GM12878 (cell line): ENCODE results near the gene ANKRD36B. TPM values are rescaled to one million over a fixed set of nuclear protein-coding genes. Genes with fewer than 3 reads are reported as not detected.
A peak's percentile ranks its signal among the peaks of the same experiment; 100 is the strongest.
"Not testable (repeated sequence)": the region's sequence is repeated elsewhere in the genome, so short reads cannot be mapped to it uniquely, and the experiment has no call there.

Experiments
- ATAC-seq: fragments of 200-7000 bp; cut with Tn5 transposase; 3 replicates; pipeline ENCODE4 v1.9.1; 2020; ENCODE audit warnings: mild to moderate bottlenecking, moderate library complexity
- BruUV-seq: library from RNA; stranded (reverse); fragments of 400-500 nt; replicated peaks from 2 replicates; lab custom pipeline; 2021; lab: Mats Ljungman, UMichigan
- CTCF ChIA-PET: fragments of 300-600 bp; sonication (Branson Sonifier 250); formaldehyde crosslinking; extraction: SDS; loops from one replicate; lab custom pipeline; 2021; ENCODE audit warnings: inconsistent platforms; lab: Yijun Ruan, JAX
- POLR2A ChIA-PET: fragments of 350-600 bp; formaldehyde crosslinking; extraction: SDS; loops from one replicate; lab custom pipeline; 2021; ENCODE audit warnings: inconsistent platforms; lab: Charles Lee
- RAD21 ChIA-PET: fragments of 300-600 bp; sonication (Branson Sonifier 250); formaldehyde crosslinking; loops from one replicate; lab custom pipeline; 2023; ENCODE audit warnings: antibody characterized with exemption; ENCODE audit not compliant: unreplicated experiment; lab: Charles Lee
- SMC1A ChIA-PET: fragments of 300-600 bp; sonication (Branson Sonifier 250); formaldehyde crosslinking; loops from one replicate; lab custom pipeline; 2023; ENCODE audit not compliant: unreplicated experiment, uncharacterized antibody; lab: Charles Lee
- DNase-seq: peaks from one replicate; pipeline ENCODE4 v3.0.0-alpha.2; 2011; ENCODE audit warnings: low read depth, low spot score
- FAIRE-seq: peaks from 3 replicates; lab custom pipeline; 2011; peaks lifted over from hg19 to GRCh38; lab: Jason Lieb, UNC
- H2AFZ ChIP-seq: 2 replicates; pipeline ENCODE4 v1.6.0; 2011; ENCODE audit warnings: low read depth, low read length, control low read depth; ENCODE audit not compliant: control insufficient read depth
- H3K27ac ChIP-seq: 2 replicates; pipeline ENCODE4 v1.5.1; 2011; ENCODE audit warnings: control low read depth; ENCODE audit not compliant: control insufficient read depth, insufficient read depth
- H3K27me3 ChIP-seq, 2 experiments: replicated peaks in 1 of 2; 2 replicates each; pipeline versions ENCODE4 v1.6.0 to v1.6.1; 2011; ENCODE audit warnings: low read length in 1 of 2; ENCODE audit not compliant: control insufficient read depth in 2 of 2, insufficient read depth in 2 of 2
- H3K36me3 ChIP-seq, 2 experiments: 2 replicates each; pipeline ENCODE4 v1.5.1; 2011; ENCODE audit warnings: low read length in 1 of 2; ENCODE audit not compliant: control insufficient read depth in 2 of 2, insufficient read depth in 2 of 2
- H3K4me1 ChIP-seq: 2 replicates; pipeline ENCODE4 v1.6.1; 2011; ENCODE audit warnings: mild to moderate bottlenecking, low read length, moderate library complexity, mixed read lengths; ENCODE audit not compliant: control insufficient read depth, insufficient read depth
- H3K4me2 ChIP-seq: 2 replicates; pipeline ENCODE4 v1.6.0; 2011; ENCODE audit warnings: control low read depth; ENCODE audit not compliant: control insufficient read depth, insufficient read depth
- H3K4me3 ChIP-seq: fragments of 200-600 bp; sonication (generic); 2 replicates; pipeline ENCODE4 v1.5.1; 2016
- H3K79me2 ChIP-seq: 2 replicates; pipeline ENCODE4 v1.6.0; 2011; ENCODE audit warnings: low read length; ENCODE audit not compliant: control insufficient read depth, insufficient read depth
- H3K9ac ChIP-seq: 2 replicates; pipeline ENCODE4 v1.8.0; 2011; ENCODE audit warnings: low read length, control low read depth, mixed read lengths; ENCODE audit not compliant: control insufficient read depth, insufficient read depth
- H3K9me3 ChIP-seq: replicated peaks from 3 replicates; pipeline ENCODE4 v1.5.1; 2011; ENCODE audit warnings: mild to moderate bottlenecking, low read length; ENCODE audit not compliant: control insufficient read depth, insufficient read depth
- H4K20me1 ChIP-seq: 2 replicates; pipeline ENCODE4 v1.6.0; 2011; ENCODE audit not compliant: control insufficient read depth, insufficient read depth
- CTCF ChIP-seq, 3 experiments: IDR thresholded peaks in 2 of 3; conservative IDR thresholded peaks in 1 of 3; 2 replicates each; pipeline ENCODE4 v1.5.1; 2011; ENCODE audit warnings: low read depth in 3 of 3, low read length in 3 of 3, mild to moderate bottlenecking in 3 of 3, control low read depth in 2 of 3, moderate library complexity in 2 of 3, inconsistent platforms in 1 of 3, mixed read lengths in 1 of 3; ENCODE audit not compliant: control insufficient read depth in 2 of 3, insufficient read depth in 1 of 3; ENCODE audit errors: extremely low read depth in 1 of 3
- DPF2 ChIP-seq: fragments of 450-650 bp; IDR thresholded peaks from 2 replicates; pipeline ENCODE4 v1.6.1; 2017; ENCODE audit warnings: mild to moderate bottlenecking
- FOXM1 ChIP-seq: IDR thresholded peaks from 2 replicates; pipeline ENCODE4 v1.6.1; 2012; ENCODE audit warnings: low read depth, mild to moderate bottlenecking, inconsistent platforms, low read length, moderate library complexity
- GATAD2B ChIP-seq: fragments of 450-650 bp; conservative IDR thresholded peaks from 2 replicates; pipeline ENCODE4 v1.6.1; 2017; ENCODE audit warnings: low read depth, mild to moderate bottlenecking, moderate library complexity
- IKZF1 ChIP-seq: fragments of 450-650 bp; conservative IDR thresholded peaks from 2 replicates; pipeline ENCODE4 v1.6.1; 2017; ENCODE audit warnings: antibody characterized with exemption, mild to moderate bottlenecking
- MXI1 ChIP-seq: fragments of 150-350 bp; IDR thresholded peaks from 2 replicates; pipeline ENCODE4 v1.6.1; 2011; ENCODE audit warnings: low read depth, mild to moderate bottlenecking, inconsistent platforms, low read length, improper control_type of control experiment
- POU2F2 ChIP-seq: IDR thresholded peaks from 3 replicates; pipeline ENCODE4 v1.6.1; 2011; ENCODE audit warnings: low read depth, mild to moderate bottlenecking, low read length, borderline replicate concordance
- RAD21 ChIP-seq: IDR thresholded peaks from 2 replicates; pipeline ENCODE4 v1.6.1; 2011; ENCODE audit warnings: mild to moderate bottlenecking, low read depth, low read length, moderate library complexity; ENCODE audit not compliant: insufficient read depth
- SMARCA5 ChIP-seq: fragments of 450-650 bp; IDR thresholded peaks from 2 replicates; pipeline ENCODE4 v1.6.1; 2017; ENCODE audit warnings: mild to moderate bottlenecking
- SMC3 ChIP-seq: IDR thresholded peaks from 2 replicates; pipeline ENCODE4 v1.6.1; 2011; ENCODE audit warnings: low read length, improper control_type of control experiment, borderline replicate concordance
- YY1 ChIP-seq: IDR thresholded peaks from 2 replicates; pipeline ENCODE4 v1.6.1; 2011; ENCODE audit warnings: low read depth, mild to moderate bottlenecking, low read length
- ZNF592 ChIP-seq: fragments of 450-650 bp; IDR thresholded peaks from 2 replicates; pipeline ENCODE4 v1.6.1; 2017; ENCODE audit warnings: mild to moderate bottlenecking, moderate library complexity
- WGBS: methylation state at CpG from one replicate; pipeline ENCODE4 v1.1.6; 2016; ENCODE audit warnings: low lambda C conversion rate; ENCODE audit not compliant: insufficient replicate concordance, insufficient coverage; ENCODE audit errors: missing lambda C conversion rate; 5-methylcytosine and 5-hydroxymethylcytosine counted together
- in situ Hi-C: fragments of 300-500 bp; cut with MboI; formaldehyde crosslinking; loops from 9 replicates; pipeline ENCODE4 v1.14.3; 2018; ENCODE audit warnings: mixed read lengths
- intact Hi-C: fragments of 100-400 bp; cut with micrococcal nuclease; formaldehyde crosslinking; loops from one replicate; pipeline ENCODE4 v1.14.2; 2022; ENCODE audit not compliant: unreplicated experiment
- polyA plus RNA-seq, 11 experiments: library from polyadenylated mRNA; depleted of rRNA in 4 of 11; unstranded in 6 of 11; stranded (reverse) in 5 of 11; fragments of >200 nt; fragmentation: Nextera tagmentation in 4 of 11; fragmentation: Illumina TruSeq in 1 of 11; extraction: Ambion mirVana in 4 of 11; extraction: Trizol in 1 of 11; gene quantifications; 1 replicate in 1 of 11; 2 replicates in 10 of 11; pipeline versions ENCODE4 v1.2.1 to v1.2.3, GENCODE V29; 2011 to 2016; ENCODE audit warnings: inconsistent platforms in 2 of 11, missing spikeins in 2 of 11, low read depth in 1 of 11
- total RNA-seq, 4 experiments: library from RNA; depleted of rRNA in 3 of 4; stranded (reverse); fragments of >200 nt in 3 of 4; fragmentation: Illumina TruSeq in 1 of 4; extraction: Trizol in 1 of 4; gene quantifications; 2 replicates each; pipeline versions ENCODE4 v1.2.1 to v1.2.3, GENCODE V29; 2013 to 2021

Gene ANKRD36B
- total and polyA plus RNA-seq, 10 of the 15 experiments (the other 5 are each of a cell fraction or from before 2014, with no cell fraction given), result 6.5 to 21.4 (median 14.2) TPM

GRCh38 chr2:97590515-97591394 lies 1.1 kb upstream of the ANKRD36B start:
- not testable (repeated sequence) for H3K27me3 ChIP-seq, FAIRE-seq, BruUV-seq, H3K36me3 ChIP-seq, H3K79me2 ChIP-seq, H4K20me1 ChIP-seq, H3K4me1 ChIP-seq, H3K9me3 ChIP-seq
- intact Hi-C loops, result loop anchor here (1.0 to 2.0 kb wide), 2 partner anchors 72 to 107 kb away; no protein-coding TSS in a partner anchor
- POLR2A ChIA-PET, result interaction anchor here (0.6 to 1.5 kb wide), 5 partner anchors 74 to 1324 kb away, joined by 3 to 7 read pairs (median 4); partner anchors contain the start of gene ACTR1B
- Histone ChIP-seq H3K4me2 (peak overlapping the region; percentile 77), H3K27ac (peak overlapping the region; percentile 50), H3K4me3 (peak overlapping the region; percentile 58; the same call in 1 of the 2 replicates), H3K9ac (peak overlapping the region; percentile 56; the same call in 1 of the 2 replicates), H2AFZ (peak overlapping the region; percentile 87)
- in situ Hi-C loops, result loop anchor here (10.0 kb wide), 1 partner anchor 1526 kb away; no protein-coding TSS in a partner anchor
- DNase-seq (peak; percentile 47), ATAC-seq (peak; percentile 88)
- SMC1A ChIA-PET, result interaction anchor here (0.9 to 2.5 kb wide), 9 partner anchors 54 to 707 kb away, joined by 3 to 76 read pairs (median 4); partner anchors contain the start of genes ACTR1B and COX5B
- peak; percentile 94 for TF ChIP-seq RAD21
- peak; percentile 89; the same call in 1 of the 2 replicates for TF ChIP-seq SMARCA5
- peak; percentile 86 for TF ChIP-seq ZNF592
- TF ChIP-seq CTCF (IDR thresholded peaks at IDR 0.05 in 2 of 3, conservative IDR thresholded peaks at IDR 0.05 in 1 of 3; ENCODE audit: control insufficient read depth in 2 of 3, extremely low read depth in 1 of 3, insufficient read depth in 1 of 3, low read depth in 3 of 3, low read length in 3 of 3), result peak; percentile 82 to 90 (median 87)
- peak; percentile 48; the same call in 1 of the 2 replicates for TF ChIP-seq FOXM1
- peak; percentile 55; the same call in 1 of the 2 replicates for TF ChIP-seq DPF2
- peak; percentile 80 for TF ChIP-seq GATAD2B
- peak; percentile 32; the same call in 1 of the 2 replicates for TF ChIP-seq IKZF1
- TF ChIP-seq YY1, result peak; percentile 46; the same call in 1 of the 2 replicates
- 0 out of 2 replicates have a peak, but pooled peaks have one; percentile 35 for TF ChIP-seq MXI1
- TF ChIP-seq SMC3, result peak; percentile 89
- TF ChIP-seq POU2F2, result peak; percentile 49; the same call in 1 of the 3 replicates
- RAD21 ChIA-PET, result interaction anchor here (1.1 to 3.5 kb wide), 11 partner anchors 55 to 1475 kb away, joined by 3 to 106 read pairs (median 6); partner anchors contain the start of genes ACTR1B and COX5B
- WGBS, result 4% methylated on average over 32 of the region's 33 CpGs
- CTCF ChIA-PET, result interaction anchor here (0.6 to 2.5 kb wide), 20 partner anchors 55 to 795 kb away, joined by 3 to 168 read pairs (median 4); partner anchors contain the start of genes ACTR1B and COX5B
